NCI-H128 (cell line): ENCODE data around the gene NDUFA11.

Experiments
- DNase-seq: peaks from one replicate; lab custom pipeline; 2025; ENCODE audit not compliant: unreplicated experiment; lab: John Stamatoyannopoulos, UW

The NDUFA11 gene

DNA sequence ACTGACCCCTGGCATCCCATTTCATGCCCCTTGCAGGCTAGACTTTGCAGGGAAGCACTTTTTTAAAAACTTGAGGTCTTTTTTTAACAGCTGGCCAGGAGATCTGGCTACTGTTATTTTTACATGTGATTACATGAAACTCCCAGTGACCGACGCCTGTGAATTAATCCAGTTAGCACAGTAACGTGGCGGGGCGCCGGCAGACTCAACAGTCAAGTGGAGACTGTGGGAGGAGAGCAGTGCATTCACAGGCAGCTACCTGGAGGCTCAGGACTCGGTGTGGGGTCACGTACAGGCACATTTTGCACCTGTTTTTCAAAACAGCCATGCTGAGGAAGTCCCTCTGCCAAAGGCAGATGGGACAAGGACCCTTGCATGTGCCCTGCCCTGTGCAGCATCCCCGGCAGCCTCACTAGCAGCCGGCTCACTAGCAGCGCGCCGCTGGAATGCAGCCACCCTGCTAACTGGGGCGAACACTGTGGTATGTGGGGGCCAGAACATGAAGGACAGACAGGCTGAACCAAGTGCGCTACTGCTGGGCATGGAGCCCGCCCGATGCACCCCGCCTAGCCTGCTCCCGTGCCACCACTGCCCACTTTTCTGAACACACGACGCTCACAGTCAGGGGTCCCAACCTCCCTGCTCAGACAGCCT is 29.1 kb upstream of the NDUFA11 start:
- DNase-seq: no peak

DNA sequence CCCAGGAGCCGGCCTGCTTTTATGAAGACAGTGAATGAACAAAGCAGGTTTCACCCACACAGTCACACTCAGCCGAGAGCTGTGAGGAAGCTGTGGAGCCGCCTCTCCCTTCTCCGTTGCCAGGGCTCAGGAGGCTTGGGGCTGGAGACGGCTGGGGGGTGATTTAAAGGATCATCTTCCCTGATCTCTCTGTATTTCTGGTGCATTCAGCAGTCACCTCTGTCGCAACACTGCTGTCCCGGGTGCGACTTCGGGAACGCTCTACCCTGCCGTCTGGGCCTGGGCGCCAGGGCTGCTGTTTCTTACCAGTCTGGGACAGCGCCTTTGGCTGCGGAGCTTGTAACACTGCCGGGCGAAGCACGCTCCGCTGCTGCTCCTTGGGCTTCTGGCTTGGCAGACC is 28.6 kb upstream of the NDUFA11 start:
- no peak for DNase-seq

DNA sequence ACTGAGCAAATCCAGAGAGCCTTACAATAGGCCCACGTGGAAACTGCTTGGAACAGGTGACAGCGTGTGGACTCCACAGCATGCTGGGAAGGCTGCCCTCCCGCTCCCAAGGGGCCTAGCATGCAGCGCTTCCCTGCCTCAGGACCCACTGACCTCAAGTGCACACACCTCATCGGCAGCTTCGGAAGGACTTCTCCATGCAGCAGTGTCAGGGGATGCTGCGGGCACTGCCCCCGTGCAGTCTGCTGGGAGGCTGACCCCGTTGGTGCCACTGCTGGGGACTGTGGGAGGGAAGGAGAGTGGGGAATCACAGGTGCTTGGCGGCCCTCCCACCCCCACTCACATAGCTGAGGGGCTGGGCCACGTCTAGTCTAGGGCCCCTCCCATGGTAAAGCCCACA is 27.7 kb upstream of the NDUFA11 start:
- no peak for DNase-seq

DNA sequence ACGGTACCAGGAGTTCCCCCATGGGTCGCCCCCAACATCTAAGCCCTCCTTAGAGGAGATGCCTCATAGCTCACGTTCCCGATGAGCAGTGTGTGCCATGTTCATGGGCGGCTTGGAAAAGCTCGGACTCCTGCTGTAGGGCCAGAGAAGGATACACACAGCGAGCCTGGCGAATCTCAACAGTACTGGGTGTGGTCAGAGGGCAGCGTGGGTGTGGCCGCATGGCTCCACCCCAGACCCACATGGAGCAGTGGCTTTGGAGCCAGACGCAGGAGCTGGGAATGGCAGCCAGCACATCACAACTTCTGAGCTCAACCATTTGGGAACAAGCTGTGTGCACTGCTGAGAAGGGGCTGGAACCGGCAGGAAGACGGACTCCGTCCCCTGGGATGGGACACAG is 26.0 kb upstream of the NDUFA11 start:
- DNase-seq: no peak

DNA sequence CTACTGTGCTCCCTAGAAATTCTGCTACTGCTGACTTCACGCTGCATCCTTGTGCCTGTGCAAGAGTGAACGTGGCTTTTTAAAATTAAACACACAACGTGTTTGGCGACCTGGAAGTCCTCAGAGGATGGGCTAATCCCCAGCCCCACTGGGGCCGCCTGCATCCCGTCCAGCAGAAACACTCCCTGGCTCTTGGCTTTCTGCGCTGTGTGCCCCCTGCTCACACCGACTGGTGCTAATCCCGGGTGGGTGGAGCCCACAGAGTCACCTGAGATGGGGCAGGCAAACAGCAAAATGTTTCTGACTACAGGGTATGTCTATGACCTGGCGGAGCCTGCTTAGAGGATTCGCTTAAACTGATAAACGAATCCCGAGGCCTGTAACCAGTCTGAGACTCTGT is 25.6 kb upstream of the NDUFA11 start:
- DNase-seq: no peak

DNA sequence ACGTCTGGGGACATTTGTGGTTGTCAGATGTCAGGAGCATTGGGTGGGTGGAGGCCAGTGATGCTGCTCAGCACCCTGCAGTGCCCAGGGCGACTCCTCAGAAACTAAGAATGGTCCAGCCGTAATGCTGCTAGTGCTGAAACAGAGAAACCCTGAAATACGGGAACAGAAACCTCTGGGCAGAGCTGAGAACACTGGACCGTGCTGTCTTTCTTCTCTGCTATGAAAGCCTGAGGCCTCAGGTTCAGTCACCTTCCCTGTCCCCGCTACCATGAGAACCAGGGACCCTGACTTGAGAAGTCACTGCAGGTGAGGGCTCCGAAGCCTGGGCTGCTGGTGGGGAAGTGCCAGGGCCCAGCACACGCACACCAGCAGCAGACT is 23.8 kb upstream of the NDUFA11 start:
- no peak for DNase-seq

DNA sequence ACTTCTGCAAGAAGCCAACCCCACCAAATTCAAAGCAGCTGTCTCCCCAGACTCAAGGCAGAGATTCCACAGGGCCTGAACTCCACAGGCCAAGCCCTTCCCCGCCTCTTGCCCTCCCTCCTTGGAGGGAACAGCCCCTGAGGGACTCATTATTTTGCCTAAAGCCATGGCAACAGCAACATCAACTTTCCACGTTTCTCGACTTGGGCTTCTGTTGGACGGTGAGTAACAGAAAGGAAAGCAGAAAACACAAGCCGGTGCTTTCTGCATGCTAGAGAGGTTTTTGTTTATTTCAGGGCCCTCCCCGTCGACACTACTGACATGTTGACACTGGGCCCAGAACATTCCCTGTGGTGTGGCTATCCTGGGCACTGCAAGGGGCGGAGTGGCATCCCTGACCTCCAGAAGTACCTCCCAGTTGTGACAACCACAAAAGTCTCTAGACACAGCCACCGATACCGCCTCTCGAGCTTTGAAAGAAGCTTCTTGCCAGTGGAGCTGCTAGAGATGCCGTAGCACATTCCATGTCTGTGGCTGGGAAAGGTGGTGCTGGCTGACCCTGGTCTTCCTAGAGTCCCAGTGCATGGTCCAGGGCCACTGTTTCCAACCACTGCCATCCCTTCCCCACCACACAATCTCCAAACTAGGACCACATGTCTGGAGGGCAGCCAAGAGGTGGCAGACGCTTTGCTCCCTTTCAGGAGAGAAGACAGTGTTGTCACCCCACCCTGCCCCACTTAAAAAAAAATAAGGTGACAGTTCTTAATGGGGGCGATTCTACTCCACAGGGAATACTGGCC is 23.3 kb upstream of the NDUFA11 start:
- DNase-seq: no peak

DNA sequence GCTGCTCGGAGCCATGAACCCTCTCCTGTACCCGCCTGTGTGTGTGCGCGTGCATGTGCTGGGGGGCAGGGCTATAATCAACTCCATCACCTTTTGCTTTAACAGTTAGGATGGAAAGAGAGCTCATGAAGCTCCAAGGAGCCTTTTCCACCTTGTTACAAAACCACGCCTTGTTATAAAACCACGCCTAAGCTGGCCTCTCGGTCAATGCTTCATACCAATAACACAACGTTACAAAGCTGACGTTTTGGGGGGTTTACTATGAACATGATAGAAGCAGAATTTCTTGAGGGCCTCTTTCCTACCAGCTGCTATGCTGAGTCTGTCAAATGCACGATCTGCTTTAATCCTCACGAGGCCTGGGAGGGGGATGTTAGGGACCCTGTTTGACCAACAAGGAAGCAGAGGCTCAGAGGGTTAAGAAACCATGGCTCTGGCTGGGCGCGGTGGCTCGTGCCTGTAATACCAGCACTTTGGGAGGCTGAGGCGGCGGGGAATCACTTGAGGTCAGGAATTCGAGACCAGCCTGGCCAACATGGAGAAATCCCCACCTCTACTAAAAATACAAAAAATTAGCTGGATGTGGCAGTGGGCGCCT is 22.3 kb upstream of the NDUFA11 start:
- no peak for DNase-seq

DNA sequence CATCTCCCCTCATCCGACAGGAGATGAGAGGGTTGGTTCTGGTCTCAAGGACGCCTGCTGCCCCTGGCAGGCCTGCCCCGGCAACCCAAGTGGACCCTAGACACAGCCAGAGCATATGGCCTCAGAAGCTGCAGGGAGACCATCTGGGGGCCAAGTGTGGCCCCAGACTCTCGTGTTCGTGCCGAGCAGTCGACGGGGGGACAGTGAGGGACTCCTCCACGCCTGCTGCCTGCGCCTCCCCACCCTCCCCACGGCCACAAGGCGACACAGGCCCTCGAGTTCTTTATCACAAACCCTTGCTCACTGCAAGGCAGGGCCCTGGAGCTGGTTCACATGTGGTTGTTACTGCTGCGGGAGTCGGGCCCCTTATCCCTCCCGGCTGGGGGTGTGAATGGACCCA is 19.8 kb upstream of the NDUFA11 start:
- DNase-seq: no peak

DNA sequence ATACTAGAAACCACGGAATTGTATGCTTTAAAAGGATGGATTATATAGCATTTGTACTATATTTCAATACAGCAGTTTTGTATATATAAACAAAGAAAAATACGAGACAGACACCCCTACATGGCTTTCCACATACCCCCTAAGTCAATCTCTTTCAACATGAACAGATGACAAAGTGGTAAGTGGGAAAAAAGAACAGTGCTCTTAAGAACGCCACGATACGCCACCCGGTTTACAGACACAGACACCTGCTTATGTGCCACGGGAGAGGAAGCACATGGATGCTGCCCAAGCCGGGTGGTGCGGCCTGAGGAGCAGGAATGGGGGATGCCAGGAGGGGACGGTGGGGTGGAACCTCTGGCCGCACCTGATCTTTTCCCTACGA is 18.6 kb upstream of the NDUFA11 start:
- no peak for DNase-seq

DNA sequence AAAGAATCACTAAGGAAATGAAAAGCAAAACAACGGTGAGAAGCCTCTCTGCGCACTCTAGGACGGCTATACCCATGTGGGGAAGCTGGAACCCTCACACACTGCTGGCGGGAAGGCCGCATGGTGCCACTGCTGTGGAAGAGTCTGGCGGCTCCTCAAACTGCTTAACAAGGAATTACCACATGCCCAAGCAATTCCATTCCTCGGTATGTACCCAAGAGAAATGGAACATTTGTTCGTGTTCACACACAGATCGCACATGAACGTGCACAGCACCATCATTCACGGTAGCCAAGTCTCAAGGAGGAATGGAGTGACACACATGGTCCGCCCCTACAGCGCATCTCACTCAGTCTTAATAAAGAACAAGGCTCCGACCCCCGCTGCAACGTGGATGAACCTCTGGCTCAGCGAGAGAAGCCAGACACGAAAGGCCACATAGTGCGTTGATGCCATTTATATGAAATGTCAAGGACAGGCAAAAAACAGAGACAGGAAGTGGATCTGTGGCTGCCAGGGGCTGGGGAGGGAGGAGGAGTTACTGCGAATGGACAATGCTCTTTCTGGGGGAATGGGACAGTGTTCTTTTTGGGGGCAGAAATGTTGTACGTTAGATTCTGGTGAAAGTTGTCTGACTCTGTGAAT is 18.0 kb upstream of the NDUFA11 start:
- no peak for DNase-seq

DNA sequence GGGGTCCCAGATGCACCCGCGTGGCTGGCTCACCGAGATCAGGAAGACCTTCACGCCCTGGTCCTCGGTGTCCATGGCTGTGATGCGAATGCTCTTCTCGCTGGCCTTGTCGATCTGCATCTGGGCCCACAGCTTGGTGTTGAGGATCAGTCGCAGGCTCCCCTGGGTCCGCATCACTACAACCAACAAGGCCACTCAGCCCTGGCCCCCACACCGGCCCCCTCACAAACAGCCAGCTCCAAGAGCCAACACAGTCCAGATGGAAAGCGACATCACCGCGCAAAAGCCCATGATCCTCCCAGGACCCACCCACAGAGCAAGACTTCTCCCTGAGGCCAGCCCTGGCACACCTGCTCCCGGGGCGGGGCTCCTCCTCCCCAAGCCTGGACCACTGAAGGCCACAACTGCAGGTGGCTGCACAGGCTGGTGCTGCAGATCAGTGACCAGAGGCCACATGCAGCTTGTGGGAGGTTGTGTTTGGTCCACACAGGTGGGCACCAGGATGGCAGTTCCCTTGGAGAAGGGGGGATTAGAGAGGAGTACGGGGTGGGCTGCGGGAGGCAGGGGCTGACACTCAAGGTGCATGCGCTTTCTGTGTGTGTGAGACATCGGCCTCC is 15.0 kb upstream of the NDUFA11 start:
- DNase-seq: no peak

DNA sequence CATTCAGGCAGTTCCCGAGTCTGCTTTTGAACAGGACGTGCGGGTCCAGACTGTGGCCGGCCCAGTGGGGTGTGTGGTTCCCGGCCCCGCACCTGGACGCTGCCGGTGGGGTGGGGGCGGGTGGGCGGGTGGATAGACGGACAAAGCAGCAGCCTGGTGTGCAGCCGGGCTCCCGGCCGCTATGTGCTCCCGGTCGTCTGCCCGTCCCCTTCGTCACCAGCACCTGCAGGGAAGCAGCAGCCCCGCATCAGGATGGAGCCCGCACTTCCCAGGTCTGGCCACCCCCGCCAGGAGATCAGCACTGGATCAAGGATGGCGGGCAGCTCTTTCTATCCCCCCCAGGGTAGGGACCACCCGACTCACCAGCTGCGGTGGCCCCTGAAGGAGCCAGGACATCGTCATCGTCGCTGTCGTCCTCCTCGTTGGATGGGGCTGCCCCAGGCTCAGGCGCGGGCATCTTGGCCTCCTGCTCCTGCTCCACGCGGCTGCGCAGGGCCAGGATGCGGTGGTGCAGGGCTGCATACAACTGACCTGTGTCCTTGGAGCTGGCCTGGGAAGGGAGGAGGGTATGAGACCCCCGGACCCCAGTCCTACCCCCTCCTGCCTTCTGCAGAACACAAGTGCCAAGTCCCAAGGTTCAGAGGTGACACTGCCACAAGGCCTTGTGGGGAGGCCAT is 14.0 kb upstream of the NDUFA11 start:
- no peak for DNase-seq

DNA sequence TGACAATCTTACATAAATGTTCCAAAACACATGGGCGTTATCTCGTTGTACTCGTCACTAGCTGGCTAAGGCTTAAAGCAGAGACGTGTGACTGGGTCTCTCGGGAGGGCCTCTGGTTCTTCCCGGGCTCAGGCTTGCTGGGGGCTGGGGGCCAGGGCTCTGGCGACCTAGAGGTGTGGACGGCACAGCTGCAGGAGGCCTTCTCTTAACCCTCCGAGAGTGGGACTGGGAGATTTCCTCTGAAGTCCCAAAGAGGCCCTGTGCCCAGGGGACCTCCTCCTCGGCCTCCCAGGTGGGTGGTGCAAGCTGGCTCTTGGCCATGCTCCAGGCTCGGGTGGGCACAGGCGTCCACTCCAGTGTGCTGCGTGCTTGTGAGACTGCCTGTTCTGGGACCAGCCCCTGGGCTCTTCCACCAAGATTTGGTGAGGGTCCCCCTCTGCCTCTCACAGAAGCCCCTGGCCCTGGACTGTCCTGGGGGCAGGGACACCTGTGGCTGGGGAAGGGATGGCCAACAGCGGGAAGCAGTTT is 12.7 kb upstream of the NDUFA11 start:
- DNase-seq: no peak

DNA sequence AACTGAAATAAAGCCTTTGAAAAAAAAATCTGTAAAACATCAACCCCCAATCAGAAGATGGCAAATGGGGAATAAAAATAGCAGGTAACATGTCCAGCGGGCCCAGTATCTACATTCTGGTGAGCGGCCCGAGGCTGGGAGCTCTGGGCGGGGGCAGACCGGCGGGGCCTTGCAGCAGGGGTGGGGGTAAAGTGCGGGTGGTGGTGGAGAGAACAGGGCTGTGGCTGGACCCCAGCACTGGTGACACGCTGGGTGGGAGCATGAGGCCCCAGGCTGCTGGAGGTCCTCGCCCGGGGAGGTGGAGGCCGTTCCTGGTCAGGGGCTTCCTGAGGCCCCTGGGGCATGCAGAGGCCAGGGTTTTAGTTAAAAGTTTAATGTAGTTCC is 12.2 kb upstream of the NDUFA11 start:
- no peak for DNase-seq

DNA sequence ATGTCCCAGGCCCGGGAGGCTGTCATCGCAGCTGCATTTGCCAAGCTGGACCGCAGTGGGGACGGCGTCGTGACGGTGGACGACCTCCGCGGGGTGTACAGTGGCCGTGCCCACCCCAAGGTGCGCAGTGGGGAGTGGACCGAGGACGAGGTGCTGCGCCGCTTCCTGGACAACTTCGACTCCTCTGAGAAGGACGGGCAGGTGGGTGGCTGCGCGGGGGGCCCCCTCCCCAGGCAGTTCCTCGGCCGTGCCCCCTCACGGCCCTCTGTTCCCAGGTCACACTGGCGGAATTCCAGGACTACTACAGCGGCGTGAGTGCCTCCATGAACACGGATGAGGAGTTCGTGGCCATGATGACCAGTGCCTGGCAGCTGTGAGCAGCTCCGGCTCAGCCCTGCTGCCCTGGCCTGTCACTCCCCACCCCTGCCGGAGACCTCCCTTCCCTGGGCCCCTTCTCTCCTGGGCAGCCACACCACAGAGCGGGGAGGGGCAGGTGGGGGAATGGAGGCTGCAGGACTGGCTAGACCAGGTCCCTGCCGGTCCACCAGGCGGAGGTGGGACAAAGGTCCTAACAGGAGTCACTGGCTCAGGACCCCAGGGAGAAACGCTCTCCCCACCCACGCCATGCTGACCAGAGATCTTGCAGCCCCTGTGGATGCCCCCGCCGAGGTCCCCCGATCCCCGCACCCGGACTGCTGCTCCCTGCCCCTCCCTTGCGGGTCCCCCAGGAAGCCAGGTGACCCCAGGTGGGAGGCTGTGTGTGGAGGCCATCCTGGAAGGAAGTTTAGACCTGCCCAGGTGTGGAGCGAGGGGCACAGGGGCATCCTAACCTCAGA is 11.6 kb upstream of the NDUFA11 start:
- DNase-seq: no peak

DNA sequence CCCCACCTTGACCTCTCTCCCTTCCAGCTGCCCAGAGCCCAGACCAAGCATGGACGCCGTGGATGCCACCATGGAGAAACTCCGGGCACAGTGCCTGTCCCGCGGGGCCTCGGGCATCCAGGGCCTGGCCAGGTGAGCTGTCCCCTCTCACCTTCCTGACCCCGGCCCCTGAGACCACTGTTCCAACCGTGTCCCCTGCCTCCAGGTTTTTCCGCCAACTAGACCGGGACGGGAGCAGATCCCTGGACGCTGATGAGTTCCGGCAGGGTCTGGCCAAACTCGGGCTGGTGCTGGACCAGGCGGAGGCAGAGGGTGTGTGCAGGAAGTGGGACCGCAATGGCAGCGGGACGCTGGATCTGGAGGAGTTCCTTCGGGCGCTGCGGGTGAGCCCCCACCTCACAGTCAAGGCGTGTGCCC is 10.8 kb upstream of the NDUFA11 start:
- DNase-seq: no peak

DNA sequence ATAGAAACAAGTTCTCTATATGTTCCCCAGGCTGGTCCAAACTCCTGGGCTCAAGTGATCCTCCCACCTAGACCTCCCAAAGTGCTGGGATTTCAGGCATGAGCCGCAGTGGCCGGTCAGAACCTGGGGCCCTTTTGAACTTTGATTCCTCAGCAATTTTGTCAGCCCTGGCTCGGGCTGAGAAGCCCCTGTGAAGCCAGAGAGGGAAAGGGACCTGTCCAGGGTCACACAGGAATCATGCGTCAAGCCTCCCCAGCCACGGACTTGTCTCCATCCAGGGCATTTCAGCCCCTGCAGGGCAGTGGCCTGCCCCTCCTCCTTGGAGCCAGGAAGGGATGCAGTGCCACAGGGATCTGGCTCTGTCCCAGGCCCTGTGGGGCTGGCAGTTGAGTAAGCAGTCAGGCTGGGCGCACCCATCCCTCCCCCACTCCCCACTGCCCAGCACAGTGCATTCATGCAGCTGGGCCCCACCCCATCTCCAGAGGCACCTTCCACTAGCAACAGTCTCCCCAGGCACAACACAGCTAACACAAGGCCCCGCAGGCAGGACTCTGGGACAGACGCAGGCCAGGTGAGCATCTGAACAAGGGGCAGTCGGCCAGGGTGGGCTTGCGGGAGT is 10.3 kb upstream of the NDUFA11 start, which contains the start of gene CAPS:
TSS of gene CAPS (plus strand) at position 516 of the 619 bp plus-strand sequence. CDS start 153 bp downstream, outside the sequence.
- DNase-seq: no peak

DNA sequence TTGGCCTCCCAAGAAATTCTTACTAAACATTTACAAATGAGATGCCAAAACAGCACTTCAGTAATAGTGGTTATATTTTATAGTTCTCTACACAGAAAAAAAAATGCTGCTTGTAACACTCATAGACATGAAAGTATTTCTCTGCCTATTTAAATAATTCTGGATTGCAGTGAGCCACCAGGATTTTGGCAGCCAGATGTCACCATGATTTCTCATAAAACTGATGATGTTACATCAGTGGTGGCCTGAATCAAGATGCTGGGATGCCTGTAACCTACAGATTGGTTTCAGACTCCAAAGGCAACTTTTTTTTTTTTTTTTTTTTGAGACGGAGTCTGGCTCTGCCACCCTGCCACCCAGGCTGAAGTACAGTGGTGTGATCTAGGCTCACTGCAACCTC is 7.8 kb upstream of the NDUFA11 start:
- DNase-seq: no peak

DNA sequence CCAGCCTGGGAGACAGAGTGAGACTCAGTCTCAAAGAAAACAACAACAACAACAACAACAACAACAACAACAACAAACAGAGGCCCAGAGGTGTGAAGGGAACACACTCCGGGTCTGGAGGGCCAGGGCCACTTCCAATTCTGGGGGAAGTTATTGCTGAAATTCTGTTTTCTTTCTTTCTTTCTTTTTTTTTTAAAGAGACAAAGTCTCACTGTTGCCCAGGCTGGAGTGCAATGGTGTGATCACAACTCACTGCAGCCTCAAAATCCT is 7.0 kb upstream of the NDUFA11 start:
- no peak for DNase-seq
